HG03135 (cell line): ENCODE data around the gene SLC9A3.

Experiments
- ATAC-seq: cut with Tn5 transposase; IDR thresholded peaks from one replicate; pipeline ENCODE4 v1.9.1; 2021; ENCODE audit warnings: mild to moderate bottlenecking, moderate library complexity; ENCODE audit not compliant: unreplicated experiment

SLC9A3 gene

DNA sequence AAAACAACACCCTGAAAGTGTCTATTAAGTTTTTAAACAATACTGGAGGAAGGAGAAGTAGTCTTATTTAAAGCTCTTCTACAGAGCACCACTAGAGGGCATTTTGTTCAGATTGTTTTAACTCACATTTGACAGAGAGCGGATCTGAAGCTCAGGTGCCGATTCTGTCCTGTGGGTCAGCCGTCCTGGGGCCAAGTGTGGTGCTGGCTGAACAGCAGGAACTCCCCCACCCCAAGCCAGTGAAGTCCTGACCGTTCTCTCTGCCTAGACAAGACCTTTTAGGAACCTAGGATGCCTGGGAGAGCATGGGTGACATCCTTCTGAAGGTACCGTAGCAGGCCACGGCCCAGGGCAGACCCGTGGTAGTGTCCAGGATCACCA, 77.4 kb downstream of the SLC9A3 start:
- no peak for ATAC-seq

DNA sequence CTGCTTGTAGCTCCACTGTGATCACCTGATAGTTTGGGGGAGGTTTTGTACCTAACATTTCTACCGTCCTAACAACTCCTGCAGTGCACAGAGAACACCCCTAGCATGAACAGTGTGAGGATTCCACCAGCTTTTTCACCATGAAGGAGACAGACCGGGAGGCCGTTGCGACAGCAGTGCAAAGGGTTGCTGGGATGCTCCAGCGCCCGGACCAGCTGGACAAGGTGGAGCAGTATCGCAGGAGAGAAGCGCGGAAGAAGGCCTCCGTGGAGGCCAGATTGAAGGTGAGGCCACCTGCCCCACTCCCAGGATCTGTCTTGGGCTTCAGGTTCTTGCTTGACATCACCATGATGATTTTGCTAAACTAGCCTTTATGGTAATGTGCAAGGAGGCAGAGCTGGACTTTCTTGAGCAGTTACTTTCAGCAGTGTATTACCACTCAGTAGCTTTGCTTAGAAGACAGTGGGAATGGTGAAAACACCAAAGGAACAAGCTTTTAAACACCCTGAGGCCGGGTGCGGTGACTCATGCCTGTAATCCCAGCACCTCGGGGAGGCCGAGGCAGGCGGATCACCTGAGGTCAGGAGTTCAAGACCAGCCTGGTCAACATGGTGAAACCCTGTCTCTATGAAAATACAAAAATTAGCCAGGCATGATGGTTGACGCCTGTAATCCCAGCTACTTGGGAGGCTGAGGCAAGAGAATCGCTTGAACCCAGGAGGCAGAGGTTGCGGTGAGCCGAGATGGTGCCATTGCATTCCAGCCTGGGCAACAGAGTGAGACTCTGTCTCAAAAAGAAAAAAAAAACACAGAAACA, 78.0 kb downstream of the SLC9A3 start:
- no peak for ATAC-seq

DNA sequence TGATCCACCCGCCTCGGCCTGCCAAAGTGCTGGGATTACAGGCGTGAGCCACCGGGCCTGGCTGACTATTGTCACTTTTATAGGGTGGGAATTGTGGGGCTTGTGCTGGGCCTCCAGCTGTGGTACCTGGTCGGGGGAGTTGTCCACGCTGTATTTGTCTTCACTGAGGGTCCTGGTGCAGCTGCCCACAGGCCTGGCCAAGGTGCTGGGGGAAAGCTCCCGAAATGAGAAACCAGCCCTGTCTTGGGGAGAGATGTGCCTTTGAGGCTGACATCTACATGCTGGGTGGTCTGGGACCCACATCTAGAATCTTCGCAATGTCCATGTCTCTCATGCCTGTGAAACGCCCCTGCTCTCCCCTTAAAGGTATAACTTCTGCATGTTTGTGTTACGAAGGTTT, 78.7 kb downstream of the SLC9A3 start:
- ATAC-seq, result no peak

DNA sequence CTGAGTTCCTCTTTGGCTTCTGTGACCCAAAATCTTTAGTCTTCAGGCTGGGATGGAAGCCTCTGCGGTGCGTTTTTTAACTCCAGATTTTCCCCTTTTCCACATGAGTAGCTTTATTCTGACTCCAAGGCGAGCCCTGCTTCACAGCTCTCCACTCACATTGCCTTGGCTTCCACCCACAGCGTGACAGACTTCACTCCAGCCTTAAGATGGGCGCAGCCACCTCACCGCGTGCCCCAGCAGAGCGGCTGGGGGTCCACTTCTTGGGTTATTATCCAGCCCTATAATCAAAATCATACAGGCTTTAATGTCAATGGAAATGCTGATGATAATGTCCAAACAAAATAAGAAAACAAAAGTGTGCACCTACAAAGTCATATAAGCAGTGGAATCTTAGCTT, 80.0 kb downstream of the SLC9A3 start:
- no peak for ATAC-seq

DNA sequence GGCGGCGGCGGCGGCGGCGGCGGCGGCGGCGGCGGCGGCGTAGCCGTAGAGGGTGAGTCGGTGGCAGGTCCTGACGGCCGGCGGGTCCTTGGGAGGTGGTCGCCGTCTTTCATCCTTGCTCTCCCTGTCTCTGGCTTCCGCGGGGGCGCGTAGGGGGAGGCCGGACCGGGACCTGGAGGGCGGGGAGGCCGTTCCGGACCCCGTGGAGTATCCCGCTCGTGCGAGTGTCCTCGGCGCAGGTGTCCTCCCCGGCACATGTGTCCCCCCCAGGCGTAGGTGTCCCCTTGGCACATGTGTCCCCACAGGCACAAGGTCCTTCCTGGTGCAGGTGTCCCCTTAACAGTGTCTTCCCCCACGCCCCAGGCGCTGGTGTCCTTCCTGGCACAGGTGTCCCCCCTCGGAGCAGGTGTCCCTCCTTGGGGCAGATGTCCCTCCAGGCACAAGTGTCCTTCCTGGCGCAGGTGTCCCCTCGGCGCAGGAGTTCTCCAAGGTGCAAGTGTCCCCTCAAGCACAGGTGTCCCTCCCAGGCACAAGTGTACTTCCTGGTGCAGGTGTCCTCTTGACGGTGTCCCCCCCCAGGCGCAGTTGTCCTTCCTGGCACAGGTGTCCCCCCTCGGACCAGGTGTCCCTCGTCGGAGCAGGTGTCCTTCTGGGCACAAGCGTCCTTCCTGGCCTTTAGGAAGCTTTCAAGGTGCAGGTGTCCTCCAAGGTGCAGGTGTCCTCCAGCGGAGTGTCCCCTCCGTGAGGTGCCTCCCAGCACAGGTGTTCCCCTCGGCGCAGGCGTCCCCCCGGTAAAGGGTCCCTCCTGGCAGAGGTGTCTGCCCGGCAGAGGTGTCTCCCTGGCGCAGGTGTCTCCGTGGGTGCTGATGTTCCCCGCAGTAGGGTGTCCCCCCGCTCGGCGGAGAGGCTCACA, 80.8 kb downstream of the SLC9A3 start:
- ATAC-seq, result peak; percentile 27

DNA sequence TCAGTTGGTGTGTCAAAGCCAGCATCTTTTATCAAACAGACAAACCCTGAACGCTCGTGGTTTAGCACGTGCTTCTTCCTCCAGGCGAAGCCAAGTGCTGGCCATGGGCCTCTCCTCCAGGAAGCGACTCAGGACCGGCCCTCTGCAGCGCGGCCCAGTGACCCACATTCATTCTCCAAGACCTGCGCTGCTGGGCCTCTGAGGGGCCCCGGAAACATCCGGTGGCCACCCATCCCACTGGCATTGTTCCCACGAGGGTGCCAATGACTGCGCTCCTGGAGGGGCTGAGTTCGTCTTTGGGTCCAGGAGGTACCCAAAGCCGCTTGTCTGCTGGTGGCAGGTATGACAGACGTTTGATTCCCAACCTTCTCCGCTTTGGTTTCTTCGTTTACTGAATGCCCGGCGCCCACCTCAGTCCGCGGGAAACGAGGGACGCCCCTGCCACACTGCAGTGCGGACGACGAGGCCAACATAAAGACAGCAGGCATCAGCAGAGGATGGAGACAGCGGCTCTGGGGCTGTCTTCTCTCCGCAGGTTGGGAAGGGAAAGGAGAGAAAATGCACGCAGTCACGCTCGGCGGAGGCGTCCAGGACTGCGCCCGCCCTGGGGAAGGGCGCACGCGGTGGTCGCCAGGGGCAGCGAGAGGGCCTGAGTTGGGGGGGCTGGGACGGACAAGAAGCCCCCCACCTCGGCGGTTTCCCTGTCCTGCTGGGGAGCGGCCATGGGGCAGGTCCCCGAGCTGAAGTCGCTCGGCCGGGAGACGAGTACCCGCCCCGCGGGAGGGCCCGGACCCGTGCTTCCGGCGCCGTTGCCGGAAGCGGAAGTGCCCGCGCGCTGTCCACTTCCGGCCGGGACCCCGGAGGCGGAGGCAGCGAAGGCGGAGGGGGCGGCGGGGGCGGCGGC, 81.7 kb downstream of the SLC9A3 start, which contains the start of gene EXOC3:
EXOC3 (plus strand) TSS at position 842 of the 904 bp plus-strand sequence. CDS start 3,030 bp downstream, outside the sequence.
- peak; percentile 83 for ATAC-seq

DNA sequence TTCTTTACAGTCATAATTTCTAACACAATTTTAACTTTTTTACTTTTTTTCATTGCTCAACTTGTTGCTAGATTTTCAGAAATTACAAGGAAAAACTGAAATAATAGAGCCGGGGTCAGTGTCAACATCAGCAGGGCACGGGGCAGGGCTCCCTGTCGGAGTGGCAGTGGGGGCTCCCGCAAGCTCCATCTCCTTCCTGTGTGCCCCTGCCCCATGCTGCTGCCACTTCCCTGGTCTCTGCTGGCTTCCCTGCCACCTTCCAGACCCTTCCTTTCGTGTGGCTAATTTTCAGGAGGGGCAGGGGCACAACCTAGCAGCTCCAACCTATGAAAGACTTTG, 82.3 kb downstream of the SLC9A3 start:
- no peak for ATAC-seq

DNA sequence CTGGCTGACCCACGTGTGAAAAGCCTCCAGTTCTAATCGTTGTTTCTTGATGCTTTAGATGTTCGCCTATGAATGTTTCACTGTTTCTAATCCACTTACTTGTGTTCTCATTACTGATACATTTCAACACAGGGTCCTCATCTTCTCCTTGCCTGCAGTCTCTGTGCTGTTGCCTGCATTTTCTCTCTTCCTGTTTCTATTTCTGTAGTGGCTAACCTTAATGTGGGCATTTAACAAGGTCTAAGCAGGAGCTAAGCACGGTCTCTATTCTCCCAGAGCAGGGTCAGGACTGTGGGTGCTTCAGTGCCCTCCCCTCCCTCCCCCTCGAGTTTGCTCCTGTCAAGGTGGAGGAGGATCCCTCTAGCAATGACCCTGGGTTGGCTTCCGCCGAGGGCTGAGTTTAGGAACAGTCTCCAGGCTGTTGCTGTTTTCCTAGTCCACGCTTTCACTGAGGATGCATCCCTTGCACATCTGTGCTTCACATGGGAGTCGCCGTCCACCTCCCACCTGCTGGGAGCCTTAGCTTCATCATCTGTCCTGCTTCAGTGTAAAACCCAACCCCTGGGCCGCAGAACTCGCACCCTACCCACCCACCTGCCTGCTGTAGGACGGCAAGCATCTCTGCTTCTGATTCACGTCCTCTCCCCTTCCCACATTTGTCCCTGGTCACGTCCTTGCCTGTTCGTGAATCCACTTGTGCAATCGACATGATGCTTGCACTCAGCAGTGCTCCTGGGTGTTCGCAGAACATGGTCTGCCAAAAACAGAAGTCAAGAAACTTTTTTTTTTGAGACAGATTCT, 83.6 kb downstream of the SLC9A3 start:
- ATAC-seq, result no peak

DNA sequence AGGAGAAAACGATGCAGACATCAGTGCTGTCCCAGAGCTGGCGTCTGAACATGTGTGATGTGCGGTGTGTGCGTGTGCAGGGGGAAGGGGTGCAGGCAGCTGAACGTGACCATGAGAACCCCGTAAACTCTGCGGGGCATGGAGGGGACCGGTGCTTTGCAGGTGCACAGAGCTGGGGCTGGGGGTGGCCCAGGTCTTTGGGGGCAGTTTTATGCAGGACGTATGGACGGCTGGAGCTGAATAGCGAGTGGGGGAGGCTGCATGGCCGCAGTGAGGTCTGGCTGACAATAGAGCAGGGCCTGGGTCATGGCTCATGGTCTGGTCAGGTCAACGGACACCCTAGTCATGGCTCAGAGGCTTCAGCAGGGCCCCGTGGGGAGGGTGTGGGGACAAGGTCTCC, 84.6 kb downstream of the SLC9A3 start:
- ATAC-seq, result no peak

DNA sequence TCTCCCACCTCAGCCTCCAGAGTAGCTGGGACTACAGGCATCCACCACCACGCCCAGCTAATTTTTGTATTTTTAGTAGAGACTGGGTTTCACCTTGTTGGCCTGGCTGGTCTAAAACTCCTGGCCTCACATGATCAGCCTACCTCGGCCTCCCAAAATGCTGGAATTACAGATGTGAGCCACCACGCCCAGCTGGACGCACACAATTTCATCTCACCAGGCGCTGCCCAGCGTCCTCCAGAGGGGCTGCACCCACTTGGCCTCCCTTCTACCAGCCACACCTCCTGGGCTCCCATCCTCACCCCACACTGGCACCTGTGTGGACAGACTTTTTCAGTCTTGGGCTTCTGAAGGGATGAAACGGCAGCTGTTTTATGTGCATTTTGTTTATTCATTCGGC, 85.1 kb downstream of the SLC9A3 start:
- ATAC-seq, result no peak

DNA sequence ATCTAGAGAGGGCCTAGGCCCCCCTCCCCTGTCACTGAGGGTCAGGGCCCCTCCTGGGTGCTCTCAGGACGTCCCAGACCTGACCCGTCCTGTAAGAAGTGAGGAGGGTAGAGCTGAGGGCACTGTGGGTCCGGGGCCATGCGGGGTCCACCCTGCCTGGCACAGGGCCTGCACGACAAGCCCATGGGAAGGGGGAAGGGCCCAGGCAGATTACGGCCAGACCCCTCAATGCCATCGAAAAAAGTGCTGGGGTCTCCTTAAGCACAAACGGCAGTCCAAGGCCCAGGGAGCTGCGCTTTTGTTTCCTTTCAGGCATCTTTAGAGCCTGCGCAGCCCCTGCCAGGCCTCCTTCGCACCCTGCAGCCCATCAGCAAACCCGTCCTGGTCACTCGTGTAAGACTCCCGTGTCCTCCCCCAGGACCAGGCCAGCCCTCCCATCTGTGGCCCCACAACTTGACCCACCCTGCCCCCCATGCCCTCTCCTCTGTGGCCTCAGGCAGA, 85.7 kb downstream of the SLC9A3 start:
- ATAC-seq, result no peak

DNA sequence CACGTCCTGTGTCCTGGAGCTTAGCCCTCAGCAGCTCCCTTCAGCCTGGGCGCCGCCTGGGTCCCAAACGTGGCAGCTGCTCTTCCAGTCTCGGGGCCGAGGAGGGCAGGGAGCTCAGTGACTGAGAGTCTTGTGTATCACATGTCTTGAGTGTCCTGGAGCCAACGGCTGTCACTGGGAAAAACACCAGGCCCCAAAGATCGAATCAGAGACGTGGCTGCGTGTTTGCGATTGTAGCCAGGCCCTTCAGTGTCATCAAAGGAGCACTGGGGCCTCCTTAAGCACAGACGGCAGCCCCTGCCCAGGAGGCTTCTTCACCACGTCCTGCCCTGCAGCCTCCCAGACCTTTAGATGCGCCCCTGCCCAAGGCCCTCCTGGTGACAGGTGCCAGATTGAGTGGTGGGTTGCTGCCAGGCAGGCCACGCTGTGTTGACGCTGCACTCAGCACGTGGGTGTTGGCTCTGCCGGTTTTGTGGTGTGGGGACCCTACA, 86.9 kb downstream of the SLC9A3 start:
- no peak for ATAC-seq

DNA sequence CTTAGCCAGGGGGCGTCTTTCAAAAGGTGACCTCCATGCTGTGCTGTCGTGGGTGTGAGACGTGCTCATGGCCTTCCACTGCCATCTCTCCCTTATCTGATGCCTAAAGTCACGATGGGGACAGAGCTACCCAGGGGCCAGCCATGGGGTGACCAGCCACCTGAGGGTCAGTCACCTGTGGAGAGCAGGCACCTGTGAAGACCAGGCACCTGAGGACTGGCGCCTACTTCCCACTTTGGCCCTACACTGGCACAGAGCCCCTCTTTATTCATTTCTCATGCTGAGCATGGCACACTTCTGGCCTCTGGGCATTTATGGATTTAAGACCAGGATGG, 87.6 kb downstream of the SLC9A3 start:
- ATAC-seq, result no peak

DNA sequence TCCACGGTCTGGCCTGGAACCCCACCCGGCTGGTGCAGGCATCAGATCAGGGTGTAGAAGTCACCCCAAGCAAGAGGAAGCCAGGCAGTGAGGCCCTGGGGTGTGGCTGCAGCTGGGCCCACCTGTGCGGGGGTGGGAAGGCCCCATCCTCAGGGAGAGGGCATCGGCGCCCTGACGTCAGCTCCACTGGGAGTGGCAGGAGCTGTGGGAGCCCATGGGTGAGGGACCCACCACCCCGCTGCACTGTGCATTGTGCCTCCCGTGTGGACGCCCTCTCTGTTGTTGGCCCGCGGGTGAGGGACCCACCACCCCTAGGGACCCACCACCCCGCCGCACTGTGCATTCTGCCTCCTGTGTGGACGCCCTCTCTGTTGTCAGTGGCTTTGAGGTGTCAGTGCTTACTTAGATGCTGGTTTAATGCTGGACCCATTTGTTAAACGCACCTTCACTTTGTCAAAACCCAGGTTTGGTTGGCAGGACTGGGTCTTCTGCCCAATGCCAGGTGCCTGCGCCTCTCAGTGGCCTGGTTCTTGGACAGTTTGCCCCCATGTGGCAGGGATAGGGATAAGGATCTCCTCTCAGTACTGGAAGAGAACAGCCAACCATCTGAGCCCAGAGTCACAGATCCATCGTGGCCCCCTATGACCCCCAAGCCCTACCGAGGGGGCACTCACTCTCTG, 88.1 kb downstream of the SLC9A3 start:
- ATAC-seq, result no peak

DNA sequence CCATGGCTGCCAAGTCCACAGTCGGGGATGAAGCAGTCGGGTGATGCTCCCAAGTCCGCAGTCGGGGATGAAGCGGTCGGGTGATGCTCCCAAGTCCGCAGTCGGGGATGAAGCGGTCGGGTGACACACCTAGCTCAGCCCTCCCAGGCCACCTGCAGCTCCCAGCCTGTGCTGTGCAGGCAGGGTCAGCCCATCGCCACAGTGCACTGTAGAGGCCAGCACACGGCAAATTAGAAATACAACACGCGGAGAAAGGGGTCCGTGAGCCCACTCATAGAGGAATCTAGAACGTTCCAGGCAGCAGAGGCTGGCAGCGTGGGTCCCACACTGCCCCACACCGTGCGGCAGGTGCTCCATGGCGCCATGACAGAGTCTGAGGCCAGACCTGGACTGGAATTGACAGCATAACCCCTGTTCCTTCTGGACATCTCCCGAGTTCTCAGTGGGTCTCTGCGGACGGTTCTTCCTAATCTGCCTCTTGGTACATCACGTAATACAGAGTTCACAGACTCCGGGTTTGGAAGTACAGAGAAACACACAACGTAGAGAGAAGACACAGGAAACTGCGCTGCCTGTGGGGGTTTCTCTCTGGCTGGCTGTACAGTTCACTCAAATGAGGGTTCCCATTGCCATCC, 89.0 kb downstream of the SLC9A3 start:
- ATAC-seq, result no peak

DNA sequence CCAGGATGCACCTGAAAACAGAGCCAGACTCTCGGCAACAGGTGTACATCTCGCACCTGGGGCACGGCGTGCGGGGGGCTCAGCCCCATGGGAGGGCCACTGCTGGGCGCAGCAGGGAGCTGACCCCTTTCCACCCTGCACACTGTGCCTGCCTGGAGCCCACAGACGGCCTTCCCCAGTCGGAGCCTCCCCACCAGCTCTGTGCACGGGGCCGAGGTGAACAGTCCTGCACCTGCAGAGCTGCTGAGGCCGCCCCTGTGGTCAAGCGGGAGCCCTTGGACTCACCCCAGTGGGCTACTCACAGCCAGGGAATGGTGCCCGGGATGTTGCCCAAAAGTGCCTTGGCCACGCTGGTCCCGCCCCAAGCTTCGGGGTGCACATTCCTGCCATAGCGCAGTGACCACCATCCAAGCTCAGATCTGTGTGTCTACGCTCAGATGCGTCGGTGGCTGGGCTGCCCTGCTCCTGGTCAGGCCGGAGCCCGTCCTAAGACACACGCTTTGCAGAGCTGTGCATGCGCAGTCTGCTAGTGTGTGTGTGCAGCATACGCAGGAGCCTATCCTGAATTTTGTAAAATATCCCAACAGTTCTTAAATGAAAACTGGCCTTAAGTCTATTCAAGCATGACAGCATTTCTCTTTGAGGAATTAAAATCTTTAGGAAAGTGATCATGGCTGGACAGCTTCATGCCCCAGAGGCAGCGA, 89.7 kb downstream of the SLC9A3 start:
- ATAC-seq, result no peak

DNA sequence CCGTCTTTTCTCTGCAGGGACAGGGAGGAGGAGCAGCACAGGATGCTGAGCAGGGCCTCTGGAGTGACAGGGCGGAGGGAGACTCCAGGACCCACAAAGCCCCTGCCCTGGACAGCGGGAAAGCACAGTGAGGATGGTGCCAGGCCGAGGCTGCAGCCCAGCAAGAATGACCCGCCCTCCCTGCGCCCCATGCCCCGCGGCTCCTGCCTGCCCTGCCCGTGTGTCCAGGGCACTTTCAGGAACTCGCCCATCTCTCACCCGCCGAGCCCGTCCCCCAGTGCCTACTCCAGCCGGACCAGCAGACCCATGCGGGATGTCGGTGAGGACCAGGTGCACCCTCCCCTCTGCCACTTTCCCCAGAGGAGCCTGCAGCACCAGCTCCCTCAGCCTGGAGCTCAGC, 90.4 kb downstream of the SLC9A3 start:
- ATAC-seq, result no peak
